Measurements from ENCODE around the gene AHNAK. TPM values are rescaled to one million over a fixed set of nuclear protein-coding genes. Genes with fewer than 3 reads are reported as not detected.
A peak's percentile ranks its signal among the peaks of the same experiment; 100 is the strongest.

AHNAK gene
- total RNA-seq, 1 experiment from 2014 or later, result 73.0 TPM

- no TSS peak for BruUV-seq (replicated peaks)
- POLR2A ChIA-PET (ENCODE audit: low non-redundant PET), result no interaction called here
These were observed 128.5 kb downstream of the AHNAK start for GRCh38 chr11:62418136-62418535.

GRCh38 chr11:62416596-62416995 lies 130.0 kb downstream of the AHNAK start:
- ChIA-PET POLR2A (ENCODE audit: low non-redundant PET) (no interaction called here), CTCF (no interaction called here)
- no peak for TF ChIP-seq EZH2 (IDR thresholded peaks at IDR 0.05; ENCODE audit: borderline replicate concordance, low read depth, low read length, poor library complexity, severe bottlenecking)
- TF ChIP-seq CTCF (conservative IDR thresholded peaks at IDR 0.05; ENCODE audit: low read depth, low read length), result no peak

More at GRCh38 chr11:62418136-62418535, 128.5 kb downstream of the AHNAK start:
- CTCF ChIA-PET, result interaction anchor here (0.6 to 1.4 kb wide), 2 partner anchors 125 to 558 kb away, joined by 3 read pairs; no protein-coding TSS in a partner anchor
- peaks cover 19% of the 10 kb centered on the region for H3K4me1 ChIP-seq (ENCODE audit: insufficient read depth, low read length, poor library complexity, severe bottlenecking)
- H3K27me3 ChIP-seq (replicated peaks; ENCODE audit: insufficient read depth, low read depth, low read length, poor library complexity), result no peaks in the 10 kb centered on the region
- peak overlapping the region; percentile 67 for H3K27ac ChIP-seq (ENCODE audit: low read depth, low read length, poor library complexity, severe bottlenecking)
- intact Hi-C loops (cut with micrococcal nuclease; ENCODE audit: unreplicated experiment), result no loop called here
- TF ChIP-seq EZH2 (IDR thresholded peaks at IDR 0.05; ENCODE audit: borderline replicate concordance, low read depth, low read length, poor library complexity, severe bottlenecking) (no peak), CTCF (conservative IDR thresholded peaks at IDR 0.05; ENCODE audit: low read depth, low read length) (no peak)
- H3K9me3 ChIP-seq (ENCODE audit: low read depth, low read length, poor library complexity, severe bottlenecking), result no peaks in the 10 kb centered on the region
- no peak for DNase-seq (ENCODE audit: low spot score)
- no peaks in the 10 kb centered on the region for H3K36me3 ChIP-seq (ENCODE audit: insufficient read depth, low read length, poor library complexity, severe bottlenecking)
- no peak overlapping the region for H3K4me3 ChIP-seq (ENCODE audit: low read depth, low read length, poor library complexity, severe bottlenecking)

GRCh38 chr11:62413060-62413696 lies 133.4 kb downstream of the AHNAK start:
- ChIA-PET POLR2A (ENCODE audit: low non-redundant PET) (no interaction called here), CTCF (no interaction called here)
- Histone ChIP-seq H3K4me3 (ENCODE audit: low read depth, low read length, poor library complexity, severe bottlenecking) (no peak overlapping the region), H3K4me1 (ENCODE audit: insufficient read depth, low read length, poor library complexity, severe bottlenecking) (no peaks in the 10 kb centered on the region), H3K9me3 (ENCODE audit: low read depth, low read length, poor library complexity, severe bottlenecking) (no peaks in the 10 kb centered on the region), H3K36me3 (ENCODE audit: insufficient read depth, low read length, poor library complexity, severe bottlenecking) (no peaks in the 10 kb centered on the region), H3K27ac (ENCODE audit: low read depth, low read length, poor library complexity, severe bottlenecking) (no peak overlapping the region), H3K27me3 (replicated peaks; ENCODE audit: insufficient read depth, low read depth, low read length, poor library complexity) (no peaks in the 10 kb centered on the region)
- intact Hi-C loops (cut with micrococcal nuclease; ENCODE audit: unreplicated experiment), result no loop called here
- DNase-seq (ENCODE audit: low spot score), result no peak
- TF ChIP-seq EZH2 (IDR thresholded peaks at IDR 0.05; ENCODE audit: borderline replicate concordance, low read depth, low read length, poor library complexity, severe bottlenecking), result no peak
- no peak for TF ChIP-seq CTCF (conservative IDR thresholded peaks at IDR 0.05; ENCODE audit: low read depth, low read length)
- BruUV-seq (replicated peaks), result no TSS peak

More at GRCh38 chr11:62416596-62416995, 130.0 kb downstream of the AHNAK start:
- intact Hi-C loops (cut with micrococcal nuclease; ENCODE audit: unreplicated experiment), result no loop called here
- Histone ChIP-seq H3K4me3 (ENCODE audit: low read depth, low read length, poor library complexity, severe bottlenecking) (no peak overlapping the region), H3K36me3 (ENCODE audit: insufficient read depth, low read length, poor library complexity, severe bottlenecking) (no peaks in the 10 kb centered on the region), H3K27me3 (replicated peaks; ENCODE audit: insufficient read depth, low read depth, low read length, poor library complexity) (no peaks in the 10 kb centered on the region), H3K9me3 (ENCODE audit: low read depth, low read length, poor library complexity, severe bottlenecking) (no peaks in the 10 kb centered on the region), H3K4me1 (ENCODE audit: insufficient read depth, low read length, poor library complexity, severe bottlenecking) (peaks cover 19% of the 10 kb centered on the region), H3K27ac (ENCODE audit: low read depth, low read length, poor library complexity, severe bottlenecking) (no peak overlapping the region)
- DNase-seq (ENCODE audit: low spot score), result no peak
- BruUV-seq (replicated peaks), result no TSS peak

Measured in A673 (cell line).